Endothelial cell of umbilical vein (primary cell): ENCODE data around the gene NSMCE1. TPM values are rescaled to one million over a fixed set of nuclear protein-coding genes. Genes with fewer than 3 reads are reported as not detected.

Experiments used
- BruUV-seq: library from RNA; stranded (reverse); fragments of 400-500 nt; replicated peaks from 2 replicates; lab custom pipeline; 2021; lab: Mats Ljungman, UMichigan
- CTCF ChIA-PET: fragments of 300-600, 350-600 bp; sonication (Branson Sonifier 250); formaldehyde crosslinking; loops from one replicate; lab custom pipeline; 2021; ENCODE audit warnings: antibody characterized with exemption, inconsistent platforms; lab: Charles Lee
- POLR2A ChIA-PET: fragments of 300-600, 350-600 bp; sonication (Branson Sonifier 250); formaldehyde crosslinking; loops from one replicate; lab custom pipeline; 2021; ENCODE audit warnings: antibody characterized with exemption, inconsistent platforms; lab: Charles Lee
- DNase-seq: peaks from one replicate; pipeline ENCODE4 v3.0.0-alpha.2; 2011; ENCODE audit warnings: low read depth, low spot score
- FAIRE-seq: peaks from 2 replicates; lab custom pipeline; 2011; peaks lifted over from hg19 to GRCh38; lab: Jason Lieb, UNC
- H2AFZ ChIP-seq: 2 replicates; pipeline ENCODE4 v1.6.0; 2012; ENCODE audit warnings: low read depth, low read length, control low read depth, inconsistent platforms
- H3K27ac ChIP-seq: 2 replicates; pipeline ENCODE4 v1.5.1; 2011; ENCODE audit warnings: low read depth, mild to moderate bottlenecking, control low read depth, low read length, moderate library complexity; ENCODE audit not compliant: insufficient read depth
- H3K27me3 ChIP-seq, 2 experiments: 2 replicates each; pipeline versions ENCODE4 v1.6.0 to v1.6.1; 2011; ENCODE audit warnings: low read length in 2 of 2, mixed read lengths in 1 of 2; ENCODE audit not compliant: control insufficient read depth in 2 of 2, insufficient read depth in 2 of 2
- H3K36me3 ChIP-seq, 2 experiments: 2 replicates in 1 of 2; 3 replicates in 1 of 2; pipeline ENCODE4 v1.5.1; 2011; ENCODE audit warnings: low read length in 2 of 2, mild to moderate bottlenecking in 1 of 2, moderate library complexity in 1 of 2; ENCODE audit not compliant: control insufficient read depth in 2 of 2, insufficient read depth in 2 of 2; ENCODE audit errors: extremely low read depth in 1 of 2
- H3K4me1 ChIP-seq: 3 replicates; pipeline ENCODE4 v1.5.1; 2011; ENCODE audit warnings: mild to moderate bottlenecking, low read length; ENCODE audit not compliant: control insufficient read depth, insufficient read depth; ENCODE audit errors: extremely low read depth
- H3K4me2 ChIP-seq: 2 replicates; pipeline ENCODE4 v1.6.1; 2011; ENCODE audit warnings: low read length, control low read depth, mixed read lengths; ENCODE audit not compliant: insufficient read depth
- H3K4me3 ChIP-seq, 3 experiments: fragments of 200-600 bp in 1 of 3; sonication (generic), shearing (Covaris generic) in 1 of 3; replicated peaks in 1 of 3; 2 replicates each; pipeline ENCODE4 v1.5.1; 2011 to 2016; ENCODE audit warnings: control low read depth in 3 of 3, low read length in 3 of 3, mild to moderate bottlenecking in 2 of 3, inconsistent platforms in 1 of 3, low read depth in 1 of 3, moderate library complexity in 1 of 3; ENCODE audit not compliant: insufficient read depth in 1 of 3
- H3K79me2 ChIP-seq: 2 replicates; pipeline ENCODE4 v1.6.0; 2012; ENCODE audit warnings: low read length, inconsistent platforms; ENCODE audit not compliant: control insufficient read depth, insufficient read depth
- H3K9ac ChIP-seq: replicated peaks from 2 replicates; pipeline ENCODE3; 2011; ENCODE audit warnings: low read length, control low read depth; ENCODE audit not compliant: insufficient read depth; ENCODE audit errors: extremely low read depth
- H3K9me1 ChIP-seq: replicated peaks from 3 replicates; pipeline ENCODE4 v1.6.0; 2011; ENCODE audit warnings: mild to moderate bottlenecking, low read length; ENCODE audit not compliant: control insufficient read depth, insufficient read depth; ENCODE audit errors: extremely low read depth
- H3K9me3 ChIP-seq: replicated peaks from 2 replicates; pipeline ENCODE4 v1.5.1; 2012; ENCODE audit warnings: low read length, inconsistent platforms; ENCODE audit not compliant: control insufficient read depth, insufficient read depth
- H4K20me1 ChIP-seq: replicated peaks from 2 replicates; pipeline ENCODE3; 2011; ENCODE audit warnings: mild to moderate bottlenecking, low read length; ENCODE audit not compliant: control insufficient read depth, insufficient read depth; ENCODE audit errors: extremely low read depth
- CTCF ChIP-seq, 2 donors: IDR thresholded peaks; 1 replicate in 1 of 2; 2 replicates in 1 of 2; pipeline ENCODE4 v1.5.1; 2011; ENCODE audit warnings: low read length in 2 of 2, mild to moderate bottlenecking in 2 of 2, moderate library complexity in 2 of 2, control low read depth in 1 of 2, inconsistent platforms in 1 of 2, low read depth in 1 of 2; ENCODE audit not compliant: insufficient read depth in 1 of 2; ENCODE audit errors: extremely low read depth in 1 of 2
- EZH2 ChIP-seq: IDR thresholded peaks from 2 replicates; pipeline ENCODE4 v1.6.1; 2012; ENCODE audit warnings: borderline replicate concordance, low read depth, mild to moderate bottlenecking, moderate library complexity, low read length, inconsistent platforms; ENCODE audit not compliant: severe bottlenecking
- GATA2 ChIP-seq: IDR thresholded peaks from 2 replicates; pipeline ENCODE4 v1.7.0; 2011; ENCODE audit warnings: low read depth, mild to moderate bottlenecking, moderate library complexity, mixed read lengths, low read length; ENCODE audit not compliant: insufficient read length, insufficient read depth
- JUN ChIP-seq: IDR thresholded peaks from 2 replicates; pipeline ENCODE4 v1.6.1; 2011; ENCODE audit warnings: borderline replicate concordance, low read depth; ENCODE audit not compliant: insufficient read length, insufficient read depth
- MAX ChIP-seq: IDR thresholded peaks from 2 replicates; pipeline ENCODE4 v1.6.1; 2011; ENCODE audit not compliant: insufficient read depth, insufficient read length
- POLR2A ChIP-seq: IDR thresholded peaks from 2 replicates; pipeline ENCODE4 v1.6.1; 2012; ENCODE audit warnings: low read depth, mild to moderate bottlenecking, control low read depth, low read length
- POLR2AphosphoS5 ChIP-seq: IDR thresholded peaks from 2 replicates; pipeline ENCODE4 v1.6.1; 2012; ENCODE audit warnings: low read depth, mild to moderate bottlenecking, control low read depth, low read length, moderate library complexity; ENCODE audit not compliant: insufficient read depth
- dilution Hi-C: fragments of 300-500 bp; cut with MboI; formaldehyde crosslinking; loops from one replicate; pipeline ENCODE4 v1.15.0; 2019; ENCODE audit warnings: low sequenced_read_pairs; ENCODE audit not compliant: extremely low pct_ligation_motif_present
- intact Hi-C: fragments of 100-400 bp; cut with micrococcal nuclease; formaldehyde crosslinking; loops from one replicate; pipeline ENCODE4 v1.10.0; 2022
- polyA plus RNA-seq, 4 experiments: library from polyadenylated mRNA; depleted of rRNA in 3 of 4; stranded (reverse) in 3 of 4; unstranded in 1 of 4; fragments of >200 nt; gene quantifications; 2 replicates each; pipeline versions ENCODE4 v1.2.1 to v1.2.3, GENCODE V29; 2011 to 2012; ENCODE audit warnings: missing spikeins in 1 of 4
- total RNA-seq: library from RNA; stranded (reverse); gene quantifications from 2 replicates; pipeline ENCODE4 v1.2.3, GENCODE V29; 2021

The NSMCE1 gene
- total and polyA plus RNA-seq, 2 donors (not counting 3 experiments of a cell fraction or from before 2014, with no cell fraction given) = 23.8 to 42.0 TPM

GRCh38 chr16:27214084-27214961 lies 54.2 kb downstream of the NSMCE1 start:
- Histone ChIP-seq H2AFZ (no peak overlapping the region), H3K9me3 (no peaks in the 10 kb centered on the region), H3K4me3 (no peak overlapping the region), H3K9ac (no peak overlapping the region), H3K4me2 (no peak overlapping the region), H3K9me1 (no peaks in the 10 kb centered on the region), H3K27ac (no peak overlapping the region), H3K79me2 (no peaks in the 10 kb centered on the region), H3K4me1 (no peaks in the 10 kb centered on the region), H4K20me1 (no peaks in the 10 kb centered on the region), H3K27me3 (no peaks in the 10 kb centered on the region), H3K36me3 (peaks cover 2 to 5% of the 10 kb centered on the region in 2 experiments)
- DNase-seq = no peak
- ChIA-PET CTCF (no interaction called here), POLR2A (no interaction called here)
- dilution Hi-C loops (no loop called here), intact Hi-C loops (no loop called here)
- no TSS peak for BruUV-seq
- TF ChIP-seq JUN = no peak
- TF ChIP-seq CTCF (IDR thresholded peaks at IDR 0.05; ENCODE audit: extremely low read depth in 1 of 2, insufficient read depth in 1 of 2, low read depth in 1 of 2, low read length in 2 of 2) = no peak
- no peak for TF ChIP-seq POLR2AphosphoS5
- TF ChIP-seq MAX = no peak
- TF ChIP-seq POLR2A = no peak
- TF ChIP-seq EZH2 = no peak
- TF ChIP-seq GATA2 = no peak
- FAIRE-seq = no peak
